SU-DHL-6 (cell line): Measurements from ENCODE around the gene SYNE4.

ENCODE experiments used
- H2AFZ ChIP-seq: fragments of 200-600 bp; sonication (generic); 2 replicates; pipeline ENCODE4 v1.6.1; 2014; ENCODE audit warnings: low read depth, mild to moderate bottlenecking, moderate library complexity, mixed read lengths, antibody characterized with exemption, low read length; ENCODE audit not compliant: severe bottlenecking
- H3F3A ChIP-seq: fragments of 200-600 bp; shearing (Covaris generic); 2 replicates; pipeline ENCODE4 v1.6.0; 2016; ENCODE audit warnings: antibody characterized with exemption, mild to moderate bottlenecking; ENCODE audit not compliant: insufficient read depth
- H3K27ac ChIP-seq: fragments of 200-600 bp; sonication (generic); 2 replicates; pipeline ENCODE4 v1.5.1; 2016; ENCODE audit warnings: low read depth, mild to moderate bottlenecking, low read length, moderate library complexity, mixed read lengths
- H3K27me3 ChIP-seq: fragments of 200-600 bp; sonication (generic), shearing (Covaris generic); 2 replicates; pipeline ENCODE4 v1.6.0; 2014; ENCODE audit warnings: mild to moderate bottlenecking, low read length
- H3K36me3 ChIP-seq: fragments of 200-600 bp; sonication (generic); 2 replicates; pipeline ENCODE4 v1.6.1; 2014; ENCODE audit warnings: mild to moderate bottlenecking, low read length, mixed read lengths
- H3K4me2 ChIP-seq: fragments of 300-600, 200-600 bp; shearing (Covaris generic), sonication (generic); 2 replicates; pipeline ENCODE4 v1.6.0; 2014; ENCODE audit warnings: low read length, low read depth, mild to moderate bottlenecking; ENCODE audit not compliant: poor library complexity, severe bottlenecking
- H3K4me3 ChIP-seq: fragments of 200-600 bp; sonication (generic); 2 replicates; pipeline ENCODE4 v1.5.1; 2014; ENCODE audit warnings: antibody characterized with exemption, low read length, mild to moderate bottlenecking, mixed read lengths; ENCODE audit not compliant: insufficient read depth, poor library complexity, severe bottlenecking
- H3K79me2 ChIP-seq: fragments of 200-600 bp; sonication (generic); 2 replicates; pipeline ENCODE4 v1.6.1; 2014; ENCODE audit warnings: mild to moderate bottlenecking, low read length, moderate library complexity; ENCODE audit not compliant: insufficient read depth
- H3K9ac ChIP-seq: fragments of 200-600 bp; sonication (generic); 2 replicates; pipeline ENCODE4 v1.7.0; 2014; ENCODE audit warnings: mild to moderate bottlenecking, low read length
- H3K9me2 ChIP-seq: fragments of 200-600 bp; sonication (generic); replicated peaks from 2 replicates; pipeline ENCODE4 v1.6.1; 2014; ENCODE audit warnings: low read length; ENCODE audit not compliant: insufficient read depth
- H3K9me3 ChIP-seq: fragments of 200-600 bp; sonication (generic); 2 replicates; pipeline ENCODE4 v1.6.1; 2014; ENCODE audit warnings: low read length, mixed read lengths; ENCODE audit not compliant: insufficient read depth
- H4K20me1 ChIP-seq: fragments of 200-600 bp; sonication (generic); 2 replicates; pipeline ENCODE4 v1.6.1; 2014; ENCODE audit warnings: low read depth, mild to moderate bottlenecking, antibody characterized with exemption, low read length, moderate library complexity, mixed read lengths
- CTCF ChIP-seq: fragments of 200-600 bp; sonication (generic); IDR thresholded peaks from one replicate; pipeline ENCODE4 v1.5.1; 2017; ENCODE audit warnings: antibody characterized with exemption, mild to moderate bottlenecking, low read length, moderate library complexity; ENCODE audit not compliant: insufficient read depth, poor library complexity, severe bottlenecking
- EZH2phosphoT487 ChIP-seq: fragments of 200-600 bp; sonication (generic), shearing (Covaris generic); conservative IDR thresholded peaks from 2 replicates; pipeline ENCODE4 v1.6.1; 2018; ENCODE audit warnings: mild to moderate bottlenecking, antibody characterized with exemption, low read length, moderate library complexity, mixed read lengths

SYNE4 gene

GRCh38 chr19:35963514-35963913 is 45.1 kb downstream of the SYNE4 start:
- H3K9ac ChIP-seq = no peak overlapping the region
- H3F3A ChIP-seq = no peaks in the 10 kb centered on the region
- H4K20me1 ChIP-seq = no peaks in the 10 kb centered on the region
- H2AFZ ChIP-seq = no peak overlapping the region
- no peaks in the 10 kb centered on the region for H3K9me3 ChIP-seq
- H3K36me3 ChIP-seq = no peaks in the 10 kb centered on the region
- no peaks in the 10 kb centered on the region for H3K27me3 ChIP-seq
- TF ChIP-seq CTCF = no peak
- TF ChIP-seq EZH2phosphoT487 = no peak
- H3K4me2 ChIP-seq = no peak overlapping the region
- H3K9me2 ChIP-seq = no peaks in the 10 kb centered on the region
- no peak overlapping the region for H3K27ac ChIP-seq
- no peak overlapping the region for H3K4me3 ChIP-seq
- no peaks in the 10 kb centered on the region for H3K79me2 ChIP-seq

- Histone ChIP-seq H2AFZ (no peak overlapping the region), H3K4me2 (no peak overlapping the region), H3K9me3 (no peaks in the 10 kb centered on the region), H3K79me2 (no peaks in the 10 kb centered on the region), H3K27me3 (no peaks in the 10 kb centered on the region), H3K27ac (no peak overlapping the region), H3K4me3 (no peak overlapping the region), H4K20me1 (no peaks in the 10 kb centered on the region), H3K36me3 (no peaks in the 10 kb centered on the region), H3K9me2 (no peaks in the 10 kb centered on the region), H3K9ac (no peak overlapping the region), H3F3A (no peaks in the 10 kb centered on the region)
- TF ChIP-seq EZH2phosphoT487 (no peak), CTCF (no peak)
These were observed 48.1 kb downstream of the SYNE4 start for GRCh38 chr19:35960432-35960972.

- Histone ChIP-seq H3K4me2 (no peak overlapping the region), H4K20me1 (no peaks in the 10 kb centered on the region), H3K9me2 (no peaks in the 10 kb centered on the region), H3K27ac (no peak overlapping the region), H3K79me2 (no peaks in the 10 kb centered on the region), H3K9me3 (no peaks in the 10 kb centered on the region), H3K36me3 (no peaks in the 10 kb centered on the region), H3K4me3 (no peak overlapping the region), H3K27me3 (no peaks in the 10 kb centered on the region), H3F3A (no peaks in the 10 kb centered on the region), H3K9ac (no peak overlapping the region), H2AFZ (no peak overlapping the region)
- TF ChIP-seq CTCF (no peak), EZH2phosphoT487 (no peak)
These were observed 48.7 kb downstream of the SYNE4 start for GRCh38 chr19:35959968-35960320.
